ENCODE data around the gene CCDC174. TPM values are rescaled to one million over a fixed set of nuclear protein-coding genes. Genes with fewer than 3 reads are reported as not detected.

CCDC174 gene
- total RNA-seq, 1 donor from 2014 or later: 25.8 TPM

DNA sequence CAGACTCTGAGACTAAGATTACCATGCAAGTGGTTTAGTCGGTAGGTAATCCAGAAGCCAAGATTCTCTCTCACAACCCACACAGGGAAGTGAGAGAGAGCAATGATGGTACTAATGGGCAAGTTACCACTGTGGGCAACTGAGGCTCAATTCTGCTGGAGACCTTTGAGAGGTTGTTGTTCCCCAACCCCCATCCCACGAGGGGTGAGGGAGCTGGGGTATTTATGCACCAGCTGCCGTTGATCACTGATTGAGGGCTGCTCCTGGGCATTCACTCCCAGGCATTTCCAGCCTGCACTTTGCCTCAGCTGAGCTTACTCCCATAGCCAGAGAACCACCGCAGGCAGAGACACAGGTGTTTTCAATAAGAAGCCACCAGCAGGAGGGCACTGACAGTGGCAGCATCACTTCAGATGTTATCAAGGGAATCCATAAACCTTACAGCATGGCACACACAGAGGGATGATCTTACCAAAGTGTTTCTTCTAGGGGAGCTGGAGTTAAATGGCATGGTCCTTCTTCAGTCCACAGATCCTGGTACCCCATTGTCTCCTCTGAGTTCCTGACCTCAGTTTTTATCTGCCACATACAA, 15.0 kb upstream of the CCDC174 start:
- Mint-ChIP-seq H3K36me3 (ENCODE audit: insufficient read depth) (no peaks in the 10 kb centered on the region), H3K27me3 (peaks cover 23% of the 10 kb centered on the region), H3K4me3 (ENCODE audit: low read depth) (no peak overlapping the region), H3K4me1 (ENCODE audit: low read depth) (peaks cover 13% of the 10 kb centered on the region), H3K9me3 (ENCODE audit: low read depth) (peaks cover 4% of the 10 kb centered on the region), H3K27ac (no peak overlapping the region)
- no peak for DNase-seq (ENCODE audit: low spot score, unreplicated experiment)
- TF ChIP-seq, protein P1, sequence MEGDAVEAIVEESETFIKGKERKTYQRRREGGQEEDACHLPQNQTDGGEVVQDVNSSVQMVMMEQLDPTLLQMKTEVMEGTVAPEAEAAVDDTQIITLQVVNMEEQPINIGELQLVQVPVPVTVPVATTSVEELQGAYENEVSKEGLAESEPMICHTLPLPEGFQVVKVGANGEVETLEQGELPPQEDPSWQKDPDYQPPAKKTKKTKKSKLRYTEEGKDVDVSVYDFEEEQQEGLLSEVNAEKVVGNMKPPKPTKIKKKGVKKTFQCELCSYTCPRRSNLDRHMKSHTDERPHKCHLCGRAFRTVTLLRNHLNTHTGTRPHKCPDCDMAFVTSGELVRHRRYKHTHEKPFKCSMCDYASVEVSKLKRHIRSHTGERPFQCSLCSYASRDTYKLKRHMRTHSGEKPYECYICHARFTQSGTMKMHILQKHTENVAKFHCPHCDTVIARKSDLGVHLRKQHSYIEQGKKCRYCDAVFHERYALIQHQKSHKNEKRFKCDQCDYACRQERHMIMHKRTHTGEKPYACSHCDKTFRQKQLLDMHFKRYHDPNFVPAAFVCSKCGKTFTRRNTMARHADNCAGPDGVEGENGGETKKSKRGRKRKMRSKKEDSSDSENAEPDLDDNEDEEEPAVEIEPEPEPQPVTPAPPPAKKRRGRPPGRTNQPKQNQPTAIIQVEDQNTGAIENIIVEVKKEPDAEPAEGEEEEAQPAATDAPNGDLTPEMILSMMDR (IDR thresholded peaks at IDR 0.05; ENCODE audit: unreplicated experiment): no peak

DNA sequence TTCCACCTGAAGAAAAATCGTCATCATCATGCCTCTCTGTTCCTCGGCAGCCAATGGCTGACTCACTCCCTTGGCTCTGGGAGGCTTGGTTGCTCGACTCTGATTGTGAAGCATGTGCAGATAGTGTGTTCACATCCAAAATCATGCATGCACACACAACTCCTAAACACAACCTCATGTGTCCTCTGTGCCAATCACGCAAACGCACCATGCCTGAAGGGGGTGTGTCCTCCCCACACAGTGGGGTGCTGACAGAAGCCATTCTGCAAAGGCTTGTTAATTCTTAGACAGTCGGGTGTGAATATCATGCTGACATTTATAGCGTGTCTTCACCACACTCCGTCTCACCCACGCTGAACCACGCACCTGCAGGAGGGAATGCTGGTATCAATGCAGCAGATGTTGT, 11.4 kb upstream of the CCDC174 start:
- peaks cover 4% of the 10 kb centered on the region for H3K4me1 Mint-ChIP-seq (ENCODE audit: low read depth)
- H3K4me3 Mint-ChIP-seq (ENCODE audit: low read depth): no peak overlapping the region
- DNase-seq (ENCODE audit: low spot score, unreplicated experiment): no peak
- peaks cover 4% of the 10 kb centered on the region for H3K9me3 Mint-ChIP-seq (ENCODE audit: low read depth)
- TF ChIP-seq, protein P1 (IDR thresholded peaks at IDR 0.05; ENCODE audit: unreplicated experiment): no peak
- H3K27ac Mint-ChIP-seq: no peak overlapping the region
- peaks cover 39% of the 10 kb centered on the region for H3K27me3 Mint-ChIP-seq
- no peaks in the 10 kb centered on the region for H3K36me3 Mint-ChIP-seq (ENCODE audit: insufficient read depth)

DNA sequence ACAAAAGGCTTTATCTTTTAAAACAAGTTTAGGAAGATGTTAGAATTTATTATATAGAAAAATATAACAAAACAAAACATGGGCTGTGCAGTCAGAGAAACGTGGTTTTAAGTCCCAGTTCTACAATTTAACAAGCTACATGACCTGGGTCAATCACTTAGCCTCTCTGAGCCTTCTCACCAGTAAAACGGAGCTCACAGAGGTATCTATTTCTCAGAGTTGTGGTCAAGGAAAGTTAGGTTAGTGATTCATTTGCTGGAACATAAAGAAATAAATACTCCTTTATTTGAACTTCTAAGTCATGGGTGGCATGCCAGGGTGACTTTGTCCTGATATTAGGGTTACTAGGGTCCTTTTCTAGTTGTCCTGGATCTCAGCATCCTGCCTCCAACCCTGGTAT, 10.8 kb upstream of the CCDC174 start:
- H3K4me1 Mint-ChIP-seq (ENCODE audit: low read depth): peaks cover 2% of the 10 kb centered on the region
- TF ChIP-seq, protein P1 (IDR thresholded peaks at IDR 0.05; ENCODE audit: unreplicated experiment): no peak
- no peak for DNase-seq (ENCODE audit: low spot score, unreplicated experiment)
- peaks cover 4% of the 10 kb centered on the region for H3K9me3 Mint-ChIP-seq (ENCODE audit: low read depth)
- peaks cover 39% of the 10 kb centered on the region for H3K27me3 Mint-ChIP-seq
- H3K36me3 Mint-ChIP-seq (ENCODE audit: insufficient read depth): no peaks in the 10 kb centered on the region
- no peak overlapping the region for H3K27ac Mint-ChIP-seq
- no peak overlapping the region for H3K4me3 Mint-ChIP-seq (ENCODE audit: low read depth)

DNA sequence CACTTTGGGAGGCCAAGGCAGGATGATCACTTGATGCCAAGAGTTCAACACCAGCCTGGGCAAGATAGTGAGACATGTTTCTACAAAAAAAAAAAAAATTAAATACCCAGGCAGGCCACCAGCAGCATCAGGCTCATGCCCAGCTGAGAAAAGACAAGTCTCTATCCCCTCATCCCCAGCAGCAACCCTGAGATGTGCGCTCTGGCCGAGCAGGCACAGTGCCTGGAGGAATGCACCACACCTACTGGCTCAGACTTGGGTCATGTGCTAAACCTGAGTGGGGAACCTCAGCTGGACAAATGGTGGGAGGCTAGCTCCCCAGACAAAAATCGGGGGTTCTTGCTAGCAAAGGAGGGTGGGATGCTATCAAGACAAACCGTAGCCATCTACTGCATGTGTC, 10.2 kb upstream of the CCDC174 start:
- TF ChIP-seq, protein P1 (IDR thresholded peaks at IDR 0.05; ENCODE audit: unreplicated experiment): no peak
- no peak overlapping the region for H3K4me3 Mint-ChIP-seq (ENCODE audit: low read depth)
- H3K4me1 Mint-ChIP-seq (ENCODE audit: low read depth): peaks cover 2% of the 10 kb centered on the region
- peaks cover 36% of the 10 kb centered on the region for H3K27me3 Mint-ChIP-seq
- H3K9me3 Mint-ChIP-seq (ENCODE audit: low read depth): peaks cover 4% of the 10 kb centered on the region
- DNase-seq (ENCODE audit: low spot score, unreplicated experiment): no peak
- H3K36me3 Mint-ChIP-seq (ENCODE audit: insufficient read depth): no peaks in the 10 kb centered on the region
- no peak overlapping the region for H3K27ac Mint-ChIP-seq

DNA sequence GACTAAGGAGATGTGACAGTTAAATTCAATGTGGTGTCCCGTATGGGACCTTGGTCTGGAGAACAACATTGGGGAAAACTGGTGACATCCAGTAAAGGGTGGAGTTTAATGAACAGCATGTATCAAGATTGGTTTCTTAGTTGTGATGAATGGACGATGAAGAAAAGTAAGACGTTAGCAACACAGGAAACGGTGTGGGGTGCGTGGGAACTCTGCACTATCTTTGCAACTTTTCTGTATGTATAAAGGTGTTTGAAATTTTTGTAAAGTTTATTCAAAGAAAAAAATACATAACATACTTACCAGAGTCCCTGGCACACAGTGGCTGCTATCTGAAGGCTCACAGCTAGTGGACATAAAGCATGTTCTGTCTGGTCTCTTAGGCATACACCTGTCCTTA, 6.1 kb upstream of the CCDC174 start:
- no peak overlapping the region for H3K27ac Mint-ChIP-seq
- no peak for DNase-seq (ENCODE audit: low spot score, unreplicated experiment)
- TF ChIP-seq, protein P1 (IDR thresholded peaks at IDR 0.05; ENCODE audit: unreplicated experiment): no peak
- no peaks in the 10 kb centered on the region for H3K36me3 Mint-ChIP-seq (ENCODE audit: insufficient read depth)
- peaks cover 24% of the 10 kb centered on the region for H3K4me1 Mint-ChIP-seq (ENCODE audit: low read depth)
- H3K9me3 Mint-ChIP-seq (ENCODE audit: low read depth): peaks cover under 1% of the 10 kb centered on the region
- H3K27me3 Mint-ChIP-seq: peaks cover 18% of the 10 kb centered on the region
- H3K4me3 Mint-ChIP-seq (ENCODE audit: low read depth): no peak overlapping the region
